HUDEP-2 (cell line): ENCODE results near the gene CCDC177.
"Not testable (repeated sequence)": the region's sequence is repeated elsewhere in the genome, so short reads cannot be mapped to it uniquely, and the experiment has no call there.

Experiments
- DNase-seq, 76 experiments: peaks; one replicate each; lab custom pipeline; 2025; ENCODE audit not compliant: unreplicated experiment in 76 of 76; lab: John Stamatoyannopoulos, UW

The CCDC177 gene

DNA sequence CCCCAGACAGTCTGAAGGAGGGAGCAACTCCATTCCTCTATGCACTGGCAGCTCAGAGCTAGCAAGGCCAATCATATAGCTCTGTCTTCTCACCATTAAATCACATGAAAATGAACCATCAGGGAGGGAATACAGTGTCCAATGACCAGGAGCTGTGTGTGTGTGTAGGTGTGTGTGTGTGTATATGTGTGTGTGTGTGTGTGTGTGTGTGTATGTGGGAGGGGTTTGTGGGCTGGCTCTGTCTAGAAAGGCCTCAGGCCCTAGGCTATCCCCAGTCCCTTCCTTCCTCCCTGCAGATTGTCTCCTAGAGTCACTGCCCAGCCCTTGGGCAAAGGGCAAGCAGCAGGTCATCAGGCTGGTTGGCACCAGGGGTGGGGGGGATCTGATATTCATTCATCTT is 31.1 kb upstream of the CCDC177 start:
- DNase-seq, result peak in 1 of 76 experiments; percentile 34

DNA sequence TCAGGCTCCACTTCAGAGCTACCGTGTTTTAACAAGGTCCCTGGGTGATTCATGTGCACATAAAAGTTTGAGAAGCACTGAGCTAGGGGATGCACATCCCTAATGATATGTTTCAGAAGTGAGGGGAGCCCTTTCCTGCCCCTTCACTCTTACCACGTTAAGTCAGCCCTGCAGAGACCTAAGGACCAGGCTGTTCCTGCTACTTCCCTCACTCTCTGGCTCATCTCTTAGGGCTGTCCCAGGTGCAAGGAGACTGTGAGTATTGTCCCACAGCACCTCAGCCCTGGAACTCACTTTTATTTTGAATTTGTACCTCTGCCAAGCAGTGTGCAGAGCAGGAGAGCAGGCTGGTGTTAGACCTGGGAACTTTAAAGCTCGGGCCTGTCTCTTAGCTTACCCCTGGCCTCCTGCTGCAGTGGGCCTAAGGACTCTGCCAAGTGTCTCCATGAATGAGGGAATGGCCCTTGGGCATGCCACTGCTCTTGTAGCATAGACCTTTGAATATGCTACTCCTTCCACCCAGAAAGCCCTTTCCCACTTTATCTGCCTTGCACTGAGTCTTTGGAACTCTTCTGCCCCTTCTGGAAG is 25.7 kb upstream of the CCDC177 start:
- DNase-seq, result no peak

GRCh38 chr14:69599431-69599830 is 24.8 kb upstream of the CCDC177 start:
- not testable (repeated sequence) for DNase-seq

DNA sequence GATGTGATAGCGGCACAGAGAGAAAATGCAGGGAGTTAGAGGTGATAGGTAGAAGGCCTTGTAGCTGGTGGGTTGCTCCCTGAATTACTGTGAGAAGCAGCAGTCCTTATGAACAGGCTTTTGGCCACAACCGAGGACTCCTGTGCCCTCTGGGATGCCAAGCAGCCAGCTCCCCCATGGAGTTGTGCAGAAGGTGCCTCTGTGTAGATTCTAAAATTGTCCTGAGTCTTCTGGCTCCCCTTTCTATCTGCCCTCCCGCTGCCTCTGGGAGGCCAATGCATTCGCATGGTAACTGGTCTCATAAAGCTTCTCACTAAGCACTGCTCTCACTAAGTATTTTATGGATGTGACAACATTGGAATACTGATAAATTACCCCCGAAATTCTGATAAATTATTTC is 20.7 kb upstream of the CCDC177 start:
- DNase-seq, result no peak

DNA sequence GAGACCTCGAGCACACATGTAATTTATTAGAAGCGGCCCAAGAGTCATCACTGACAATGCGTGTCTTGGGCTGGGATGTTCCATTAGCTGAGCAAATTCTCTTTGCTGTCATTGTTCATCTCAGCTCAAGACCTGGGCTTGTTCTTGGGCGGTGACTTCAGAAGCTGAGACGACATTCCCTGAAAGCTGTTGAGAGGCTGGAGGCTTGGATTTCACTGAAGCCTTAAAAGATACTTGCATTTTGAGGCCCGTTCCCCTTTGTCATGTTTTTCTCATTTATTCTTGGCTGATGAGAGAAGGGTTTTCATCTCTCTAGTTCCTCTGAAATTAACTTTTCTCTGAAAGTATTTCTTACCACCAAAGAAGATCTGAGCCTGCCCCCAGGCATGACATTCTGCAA is 20.2 kb upstream of the CCDC177 start:
- DNase-seq, result no peak

- DNase-seq, result no peak
Observed at GRCh38 chr14:69593018-69593677, 18.5 kb upstream of the CCDC177 start.

DNA sequence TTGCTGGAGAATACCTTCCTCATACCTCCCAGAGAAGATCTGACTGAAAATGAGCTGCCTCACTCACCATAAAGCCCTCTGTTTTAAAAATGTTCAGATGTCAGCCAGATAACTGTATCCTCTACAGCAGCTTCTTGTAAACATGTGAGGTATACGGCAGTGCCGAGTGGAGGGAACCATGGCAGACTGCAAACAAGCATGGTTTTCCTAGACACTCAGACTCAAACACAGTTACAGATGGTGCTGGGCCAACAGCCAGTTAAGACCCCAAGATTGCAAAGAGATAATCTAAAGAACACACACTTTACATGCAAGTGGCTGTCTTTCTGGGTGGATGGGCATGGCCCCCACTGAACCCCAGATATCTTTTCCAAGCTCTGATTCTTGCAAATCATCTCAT is 16.6 kb upstream of the CCDC177 start:
- no peak for DNase-seq

DNA sequence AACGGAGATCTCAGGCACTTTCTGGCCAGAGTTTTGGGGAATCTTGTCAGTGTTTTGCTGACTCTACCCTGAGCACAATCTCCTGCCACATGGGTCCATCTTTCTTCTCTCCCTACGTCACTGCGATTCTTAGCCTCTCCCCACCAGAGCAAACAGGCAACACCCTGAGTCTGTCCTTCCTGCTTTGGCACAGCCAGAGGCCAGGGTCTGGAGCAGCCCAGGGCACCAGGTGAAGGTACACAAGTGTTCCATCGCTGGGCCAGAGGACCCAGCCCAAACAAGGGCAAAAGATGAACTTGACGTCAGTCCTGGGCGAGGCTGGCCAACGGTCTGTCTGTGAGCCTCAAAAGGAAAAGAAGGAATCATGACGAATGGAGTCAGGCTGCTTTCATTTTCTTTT is 12.7 kb upstream of the CCDC177 start:
- DNase-seq, result no peak

DNA sequence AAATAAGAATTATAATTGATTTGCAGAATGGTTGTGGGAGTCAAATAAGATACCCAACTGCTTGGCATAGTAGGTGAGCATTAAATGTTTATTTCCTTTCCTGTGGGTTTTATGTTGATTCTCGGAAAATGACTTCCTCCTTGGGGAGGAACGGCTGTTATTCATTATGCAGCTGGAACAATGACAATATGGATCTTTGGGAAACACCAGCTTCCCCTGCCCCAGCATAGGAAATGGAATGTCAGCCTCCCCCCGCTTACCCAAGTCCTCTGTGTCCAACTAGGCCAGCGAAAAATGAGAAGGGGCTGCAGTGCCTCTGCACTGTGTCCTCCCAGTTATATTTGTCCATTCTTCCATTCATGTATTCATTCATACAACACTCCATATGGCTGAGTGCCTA is 11.7 kb upstream of the CCDC177 start:
- no peak for DNase-seq

GRCh38 chr14:69584389-69584788 is 9.7 kb upstream of the CCDC177 start:
- no peak for DNase-seq

- DNase-seq, result no peak
Observed at GRCh38 chr14:69582829-69583228, 8.2 kb upstream of the CCDC177 start.

GRCh38 chr14:69582212-69582611 is 7.5 kb upstream of the CCDC177 start:
- no peak for DNase-seq

GRCh38 chr14:69581316-69581935 is 6.8 kb upstream of the CCDC177 start:
- DNase-seq, result no peak

DNA sequence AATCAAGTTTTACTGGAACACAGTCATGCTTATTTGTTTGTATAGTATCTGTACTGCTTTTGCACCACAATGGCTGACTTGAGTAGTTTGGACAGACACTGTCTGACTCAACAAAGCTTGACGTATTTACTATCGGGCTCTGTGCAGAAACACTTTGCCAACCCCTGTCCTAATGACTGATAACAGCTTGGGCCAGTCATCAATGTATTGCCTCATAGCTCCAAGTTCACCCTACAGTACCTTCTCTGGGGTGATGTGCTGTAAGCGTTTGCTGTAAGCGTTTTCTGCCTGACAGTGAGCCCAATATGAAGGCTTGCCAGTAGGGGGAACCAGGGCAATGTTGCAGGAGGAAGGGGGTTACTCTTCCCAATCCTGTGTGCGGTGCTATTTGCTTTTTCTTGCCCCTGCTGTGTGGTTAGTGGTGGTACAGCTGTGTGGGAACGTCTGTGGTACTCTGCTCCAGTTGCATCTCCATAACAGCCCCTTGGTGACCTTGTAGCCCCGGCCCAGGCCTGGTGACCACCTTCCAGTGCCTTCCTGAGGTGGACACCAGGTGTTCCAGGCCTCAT is 5.4 kb upstream of the CCDC177 start:
- peak in 46 of 76 experiments; percentile 3 to 62 (median 24) for DNase-seq

- no peak for DNase-seq
Observed at GRCh38 chr14:69579476-69579875, 4.8 kb upstream of the CCDC177 start.

DNA sequence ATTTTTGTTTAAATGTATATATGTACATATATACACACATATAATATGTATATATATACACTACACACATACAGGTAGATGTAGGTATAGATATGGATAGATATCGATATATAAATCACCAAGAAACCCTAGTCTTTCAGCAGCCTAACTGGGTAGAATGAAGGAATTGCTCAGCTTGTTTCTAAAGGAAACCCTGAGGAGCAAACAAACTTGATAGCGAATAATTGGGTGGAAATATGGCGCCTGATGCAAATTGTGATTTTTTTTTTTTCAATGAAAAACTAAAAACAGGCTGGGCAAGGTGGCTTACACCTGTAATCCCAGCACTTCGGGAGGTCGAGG is 254 bp upstream of the CCDC177 start:
- DNase-seq, result no peak

- DNase-seq, result no peak
Observed at GRCh38 chr14:69573831-69574262, 824 bp downstream of the CCDC177 start.

DNA sequence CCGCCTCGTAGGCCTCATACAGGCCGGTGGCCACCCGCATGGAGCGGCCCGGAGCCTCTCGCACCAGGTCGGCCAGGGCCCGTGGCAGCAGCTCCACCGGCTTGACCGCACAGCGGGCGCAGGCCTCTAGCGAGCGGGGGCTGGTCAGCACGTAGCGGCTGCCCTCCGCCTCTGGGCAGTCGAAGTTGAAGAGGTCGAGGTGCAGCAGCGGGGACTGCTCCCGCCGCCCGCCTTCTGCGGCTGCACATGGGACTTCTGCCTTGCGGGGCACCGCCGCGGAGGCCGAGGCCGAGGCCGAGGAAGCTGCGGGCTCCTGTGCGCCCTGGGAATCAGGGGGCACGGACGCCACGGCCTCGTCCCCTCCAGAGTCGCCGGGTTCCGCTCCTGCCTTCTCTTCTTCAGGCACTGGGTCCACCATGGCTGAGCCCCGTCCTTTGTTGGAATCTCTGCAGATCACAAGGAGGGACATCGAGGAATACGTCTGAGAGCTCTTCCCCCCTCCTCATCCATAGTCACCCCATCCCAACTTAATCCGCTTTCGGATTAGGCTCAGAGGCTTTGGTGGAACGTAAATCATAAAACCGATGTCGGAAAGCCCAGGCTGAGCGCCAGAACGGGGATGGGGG is 1.4 kb downstream of the CCDC177 start:
- DNase-seq, result no peak

- no peak for DNase-seq
Observed at GRCh38 chr14:69572841-69573135, 1.9 kb downstream of the CCDC177 start.

DNA sequence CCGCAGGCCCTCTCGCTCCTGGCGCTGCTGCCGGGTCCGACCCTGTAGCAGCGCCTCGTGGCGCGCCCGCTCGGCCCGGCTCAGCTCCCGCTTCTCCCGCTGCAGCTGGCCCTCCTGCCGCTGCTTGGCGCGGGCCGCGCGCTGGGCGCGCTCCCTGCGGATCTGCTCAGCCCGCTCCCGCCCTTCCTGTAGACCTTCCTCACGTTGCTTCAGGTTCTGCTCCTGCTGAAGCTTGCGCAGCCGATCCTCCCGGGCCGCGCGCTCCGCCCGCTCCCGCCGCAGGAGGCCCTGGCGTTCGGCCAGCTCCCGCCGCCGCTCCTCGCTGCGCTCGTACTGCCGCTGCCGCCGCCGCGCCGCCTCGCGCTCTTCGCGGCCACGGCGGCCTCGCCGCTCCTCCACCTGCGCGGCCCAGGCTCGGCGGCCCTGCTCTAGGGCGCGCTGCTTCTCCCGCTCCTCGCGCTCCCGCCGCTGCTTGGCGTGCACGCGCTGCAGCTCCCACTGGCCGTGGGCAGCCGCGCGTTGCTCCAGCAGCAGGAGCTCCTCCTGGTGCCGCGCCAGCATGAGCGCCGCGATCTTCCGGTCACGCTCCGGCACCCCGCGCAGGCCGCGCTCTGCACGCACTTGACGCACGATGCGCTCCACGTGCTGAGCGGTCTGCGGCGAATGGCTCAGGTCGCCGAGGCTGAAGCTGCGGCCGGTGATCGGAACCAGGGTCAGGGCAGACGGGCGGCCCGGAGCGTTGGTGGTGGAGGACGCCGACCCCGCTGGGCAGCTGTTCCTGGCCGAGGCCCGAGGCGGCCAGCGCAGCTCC is 2.4 kb downstream of the CCDC177 start:
- peak in 2 of 76 experiments; percentile 3 to 6 for DNase-seq

- no peak for DNase-seq
Observed at GRCh38 chr14:69571449-69572029, 3.1 kb downstream of the CCDC177 start.
